DMS153 treated with DMSO at 0.1 percent for 48 hours (cell line): Measurements from ENCODE around the gene CDK11B.
"Not testable (repeated sequence)": the region's sequence is repeated elsewhere in the genome, so short reads cannot be mapped to it uniquely, and the experiment has no call there.

Experiments used
- DNase-seq: peaks from one replicate; lab custom pipeline; 2025; ENCODE audit not compliant: unreplicated experiment; lab: John Stamatoyannopoulos, UW

The CDK11B gene

GRCh38 chr1:1600861-1601563 lies 57.8 kb downstream of the CDK11B start:
- no peak for DNase-seq

GRCh38 chr1:1599935-1600860 lies 58.6 kb downstream of the CDK11B start, which contains the start of gene FNDC10:
Gene FNDC10 (minus strand): TSS chr1:1600135. CDS start chr1:1600015, 120 bp downstream.
- no peak for DNase-seq

- no peak for DNase-seq
Observed at GRCh38 chr1:1599030-1599934, 59.5 kb downstream of the CDK11B start.

- no peak for DNase-seq
Observed at GRCh38 chr1:1598720-1599029, 60.1 kb downstream of the CDK11B start.

- no peak for DNase-seq
Observed at GRCh38 chr1:1598051-1598719, 60.6 kb downstream of the CDK11B start.

GRCh38 chr1:1597275-1597930 lies 61.4 kb downstream of the CDK11B start:
- no peak for DNase-seq

GRCh38 chr1:1596493-1597274 lies 62.1 kb downstream of the CDK11B start:
- no peak for DNase-seq

- not testable (repeated sequence) for DNase-seq
Observed at GRCh38 chr1:1595341-1595740, 63.5 kb downstream of the CDK11B start.

- DNase-seq, result no peak
Observed at GRCh38 chr1:1594602-1595260, 64.1 kb downstream of the CDK11B start.

- no peak for DNase-seq
Observed at GRCh38 chr1:1593834-1594601, 64.8 kb downstream of the CDK11B start.

GRCh38 chr1:1591452-1591851 lies 67.4 kb downstream of the CDK11B start:
- DNase-seq, result no peak
